Esophagus squamous epithelium (tissue), 4 donors: Measurements from ENCODE around the gene TACR2.
"Not testable (repeated sequence)": the region's sequence is repeated elsewhere in the genome, so short reads cannot be mapped to it uniquely, and the experiment has no call there.

ENCODE experiments used
- POLR2A ChIP-seq, 4 donors: fragments of 450-650 bp; IDR thresholded peaks; one replicate each; pipeline ENCODE4 v1.6.1; 2017; ENCODE audit warnings: antibody characterized with exemption in 4 of 4, mild to moderate bottlenecking in 4 of 4, moderate library complexity in 3 of 4
- TF ChIP-seq, protein P1 (sequence below), 6 experiments: fragments of 450-650 bp in 4 of 6; fragments of 200-600 bp in 2 of 6; sonication (generic) in 2 of 6; IDR thresholded peaks; one replicate each; pipeline ENCODE4 v1.5.1; 2016 to 2019; ENCODE audit warnings: antibody characterized with exemption in 6 of 6, mild to moderate bottlenecking in 4 of 6, moderate library complexity in 4 of 6

DNA sequence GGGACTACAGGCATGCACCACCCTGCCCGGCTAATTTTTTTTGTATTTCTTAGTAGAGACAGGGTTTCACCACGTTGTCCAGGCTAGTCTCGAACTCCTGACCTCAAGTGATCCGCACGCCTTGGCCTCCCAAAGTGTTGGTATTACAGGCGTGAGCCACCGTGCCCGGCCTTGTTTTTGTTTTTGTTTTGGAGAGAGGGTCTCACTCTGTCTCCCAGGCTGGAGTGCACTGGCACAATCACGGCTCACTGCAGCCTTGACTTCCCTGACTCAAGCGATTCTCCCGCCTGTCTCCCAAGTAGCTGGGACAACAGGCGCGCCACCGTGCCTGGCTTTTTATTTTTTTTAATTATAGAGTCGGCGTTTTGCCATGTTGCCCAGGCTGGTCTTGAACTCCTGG lies 33.7 kb upstream of the TACR2 start:
- TF ChIP-seq, protein P1, sequence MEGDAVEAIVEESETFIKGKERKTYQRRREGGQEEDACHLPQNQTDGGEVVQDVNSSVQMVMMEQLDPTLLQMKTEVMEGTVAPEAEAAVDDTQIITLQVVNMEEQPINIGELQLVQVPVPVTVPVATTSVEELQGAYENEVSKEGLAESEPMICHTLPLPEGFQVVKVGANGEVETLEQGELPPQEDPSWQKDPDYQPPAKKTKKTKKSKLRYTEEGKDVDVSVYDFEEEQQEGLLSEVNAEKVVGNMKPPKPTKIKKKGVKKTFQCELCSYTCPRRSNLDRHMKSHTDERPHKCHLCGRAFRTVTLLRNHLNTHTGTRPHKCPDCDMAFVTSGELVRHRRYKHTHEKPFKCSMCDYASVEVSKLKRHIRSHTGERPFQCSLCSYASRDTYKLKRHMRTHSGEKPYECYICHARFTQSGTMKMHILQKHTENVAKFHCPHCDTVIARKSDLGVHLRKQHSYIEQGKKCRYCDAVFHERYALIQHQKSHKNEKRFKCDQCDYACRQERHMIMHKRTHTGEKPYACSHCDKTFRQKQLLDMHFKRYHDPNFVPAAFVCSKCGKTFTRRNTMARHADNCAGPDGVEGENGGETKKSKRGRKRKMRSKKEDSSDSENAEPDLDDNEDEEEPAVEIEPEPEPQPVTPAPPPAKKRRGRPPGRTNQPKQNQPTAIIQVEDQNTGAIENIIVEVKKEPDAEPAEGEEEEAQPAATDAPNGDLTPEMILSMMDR (IDR thresholded peaks at IDR 0.05), result not testable (repeated sequence)
- not testable (repeated sequence) for TF ChIP-seq POLR2A (IDR thresholded peaks at IDR 0.05)
